ENCODE results near the gene SH3BGRL2.

The SH3BGRL2 gene

GRCh38 chr6:79699606-79700005, 68.5 kb downstream of the SH3BGRL2 start:
- no peak for DNase-seq (ENCODE audit: low read depth in 2 of 2)

- DNase-seq (ENCODE audit: low read depth in 2 of 2) = no peak
These were observed 71.6 kb downstream of the SH3BGRL2 start for GRCh38 chr6:79702691-79703090.

GRCh38 chr6:79704200-79704599, 73.1 kb downstream of the SH3BGRL2 start:
- no peak for DNase-seq (ENCODE audit: low read depth in 2 of 2)

GRCh38 chr6:79705456-79705995, 74.4 kb downstream of the SH3BGRL2 start:
- DNase-seq (ENCODE audit: low read depth in 2 of 2) = no peak

DNA sequence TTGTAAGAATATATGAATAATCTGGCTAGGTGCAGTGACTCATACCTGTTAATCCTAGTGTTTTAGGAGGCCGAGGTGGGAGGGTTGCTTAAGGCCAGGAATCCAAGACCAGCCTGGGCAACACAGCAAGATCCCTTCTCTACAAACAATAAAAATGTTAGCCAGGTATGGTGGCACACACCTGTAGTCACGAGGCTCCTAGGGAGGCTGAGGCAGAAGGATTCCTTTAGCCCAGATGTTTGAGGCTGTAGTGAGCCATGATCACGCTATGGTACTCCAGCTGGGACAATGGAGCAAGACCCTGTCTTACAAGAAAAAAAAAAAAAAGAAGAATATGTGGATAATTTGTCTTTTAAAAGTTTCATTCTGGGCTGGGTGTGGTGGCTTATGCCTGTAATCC, 75.4 kb downstream of the SH3BGRL2 start:
- no peak for DNase-seq (ENCODE audit: low read depth in 2 of 2)

GRCh38 chr6:79707621-79708020, 76.5 kb downstream of the SH3BGRL2 start:
- no peak for DNase-seq (ENCODE audit: low read depth in 2 of 2)

DNA sequence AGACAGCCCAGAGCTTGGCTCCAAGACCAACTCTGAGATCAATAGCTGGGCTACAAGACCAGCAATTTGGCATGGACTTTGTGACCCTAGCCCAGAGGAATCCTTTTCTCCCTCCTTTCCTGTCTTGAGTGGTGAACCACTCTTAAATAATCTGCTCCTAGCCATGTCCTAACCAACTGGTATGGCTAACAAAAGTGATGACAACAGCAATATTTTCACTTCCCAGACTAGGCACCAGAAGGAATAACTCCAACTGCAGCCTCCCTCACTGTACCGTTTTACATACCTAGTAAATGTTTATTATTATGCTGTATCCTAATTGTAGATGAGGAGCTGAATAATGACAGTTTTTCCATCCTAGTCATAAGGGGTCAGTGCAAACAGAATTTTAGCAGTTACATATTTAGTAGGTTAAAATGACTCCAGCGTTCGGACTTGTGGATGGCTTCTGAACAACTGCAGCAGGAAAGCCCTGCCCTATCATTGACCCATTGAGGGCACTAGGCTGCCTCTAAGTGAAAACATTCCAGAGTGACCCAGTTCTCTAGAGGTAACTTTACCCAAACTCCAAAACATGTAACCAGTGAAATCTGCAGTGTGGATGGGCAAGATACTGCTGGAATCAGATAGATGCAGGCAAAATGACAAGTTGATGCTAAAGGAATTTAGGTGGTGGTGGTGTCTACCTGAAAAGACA, 77.1 kb downstream of the SH3BGRL2 start:
- no peak for DNase-seq (ENCODE audit: low read depth in 2 of 2)

DNA sequence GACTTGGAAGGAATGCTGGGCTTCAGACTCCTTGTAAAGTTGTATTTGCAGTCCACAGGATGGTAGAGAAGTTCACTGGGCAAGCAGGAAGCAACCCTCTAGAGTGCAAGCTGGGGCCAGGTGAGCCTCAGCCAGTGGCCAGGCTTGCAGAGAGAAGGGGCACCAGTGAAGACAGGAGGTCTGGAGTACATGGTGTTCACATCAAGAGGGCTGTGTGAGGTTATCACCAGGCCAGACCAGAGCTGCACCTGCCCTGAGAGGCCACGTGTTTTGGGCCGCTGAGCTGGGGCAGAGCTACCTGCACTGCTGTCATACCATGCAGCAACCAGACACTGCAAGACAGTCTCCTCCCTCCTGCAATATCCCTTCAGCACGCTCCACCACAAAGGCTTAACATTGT, 79.0 kb downstream of the SH3BGRL2 start:
- no peak for DNase-seq (ENCODE audit: low read depth in 2 of 2)

GRCh38 chr6:79711167-79711566, 80.0 kb downstream of the SH3BGRL2 start:
- no peak for DNase-seq (ENCODE audit: low read depth in 2 of 2)

- no peak for DNase-seq (ENCODE audit: low read depth in 2 of 2)
These were observed 81.0 kb downstream of the SH3BGRL2 start for GRCh38 chr6:79712144-79712543.

- no peak for DNase-seq (ENCODE audit: low read depth in 2 of 2)
These were observed 81.5 kb downstream of the SH3BGRL2 start for GRCh38 chr6:79712616-79713135.

- peak in 1 of 2 experiments; percentile 19 for DNase-seq (ENCODE audit: low read depth in 2 of 2)
These were observed 82.7 kb downstream of the SH3BGRL2 start for GRCh38 chr6:79713701-79714322.

- no peak for DNase-seq (ENCODE audit: low read depth in 2 of 2)
These were observed 86.9 kb downstream of the SH3BGRL2 start for GRCh38 chr6:79717989-79718388.

DNA sequence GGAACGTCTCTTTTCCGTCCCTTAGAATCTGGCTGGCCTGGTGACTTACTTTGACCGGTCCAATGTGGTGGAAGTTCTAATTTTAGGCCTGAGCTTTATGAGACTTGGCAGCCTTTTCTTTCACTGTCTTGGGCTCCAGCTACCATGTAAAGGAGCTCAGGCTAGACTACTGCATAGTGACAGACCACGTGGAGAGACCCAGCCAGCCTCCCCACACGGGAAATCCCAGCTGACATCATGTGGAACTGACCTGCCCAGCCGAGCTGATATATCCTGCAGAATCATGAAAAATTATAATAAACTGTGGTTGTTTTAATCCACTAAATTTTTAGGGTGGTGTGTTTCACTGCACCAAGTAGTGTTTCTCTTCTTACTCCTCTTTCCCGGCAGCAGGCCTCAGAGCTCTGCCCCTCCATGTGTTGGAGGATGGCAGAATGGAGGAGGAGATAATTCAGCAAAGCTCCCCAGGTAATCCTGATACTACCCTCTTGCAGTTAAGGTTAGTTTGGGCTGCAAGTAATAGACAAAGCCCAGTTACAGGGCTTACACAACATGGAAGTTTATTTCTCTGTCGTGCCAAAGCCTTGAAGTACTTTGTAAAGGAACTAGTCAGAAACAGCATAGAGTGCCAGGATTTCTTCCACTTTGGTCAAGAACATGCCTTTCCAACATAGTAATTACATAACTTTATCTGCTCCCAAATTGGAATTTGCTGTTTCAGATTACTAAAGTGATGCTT, 87.5 kb downstream of the SH3BGRL2 start:
- no peak for DNase-seq (ENCODE audit: low read depth in 2 of 2)

- no peak for DNase-seq (ENCODE audit: low read depth in 2 of 2)
These were observed 88.3 kb downstream of the SH3BGRL2 start for GRCh38 chr6:79719248-79719960.

- no peak for DNase-seq (ENCODE audit: low read depth in 2 of 2)
These were observed 93.7 kb downstream of the SH3BGRL2 start for GRCh38 chr6:79724816-79725215.

- DNase-seq (ENCODE audit: low read depth in 2 of 2) = no peak
These were observed 100.3 kb downstream of the SH3BGRL2 start for GRCh38 chr6:79731471-79731870.

GRCh38 chr6:79733388-79733787, 102.3 kb downstream of the SH3BGRL2 start:
- no peak for DNase-seq (ENCODE audit: low read depth in 2 of 2)

DNA sequence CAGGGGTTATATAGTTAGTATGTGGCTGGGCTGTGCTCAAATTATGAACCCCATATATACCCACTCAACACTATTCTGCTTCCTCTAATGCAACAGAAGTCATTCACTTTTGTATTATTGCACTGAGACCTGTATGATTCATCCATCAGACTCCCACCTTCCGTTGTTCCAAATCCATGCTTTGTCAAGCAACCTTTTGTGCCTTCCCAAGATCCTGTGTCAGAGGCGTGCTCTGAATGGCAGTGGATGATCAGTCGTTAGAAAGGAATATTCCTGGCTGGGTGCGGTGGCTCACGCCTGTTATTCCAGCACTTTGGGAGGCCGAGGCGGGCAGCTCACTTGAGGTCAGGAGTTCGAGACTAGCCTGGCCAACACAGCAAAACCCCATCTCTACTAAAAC, 103.2 kb downstream of the SH3BGRL2 start:
- DNase-seq (ENCODE audit: low read depth in 2 of 2) = no peak

GRCh38 chr6:79735183-79735582, 104.1 kb downstream of the SH3BGRL2 start:
- DNase-seq (ENCODE audit: low read depth in 2 of 2) = no peak

DNA sequence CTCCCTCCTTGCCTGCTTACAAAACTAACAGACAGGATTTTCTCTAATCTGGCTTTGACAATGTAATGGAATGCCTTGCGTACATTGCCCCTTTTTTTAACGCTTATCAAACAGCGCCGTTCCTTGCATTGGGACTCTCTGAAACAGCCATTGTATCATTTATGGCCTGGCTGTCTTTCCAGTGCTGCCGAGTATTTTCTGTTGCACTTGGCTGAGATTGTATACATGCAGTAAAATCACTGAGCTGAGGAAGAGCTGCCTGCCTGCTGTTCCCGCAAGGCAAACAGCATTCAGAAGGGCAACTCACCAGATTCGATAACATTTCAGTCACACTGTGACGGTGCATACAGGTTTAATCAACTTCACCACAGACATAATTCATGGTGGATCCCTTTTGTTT, 106.0 kb downstream of the SH3BGRL2 start:
- DNase-seq (ENCODE audit: low read depth in 2 of 2) = no peak

DNA sequence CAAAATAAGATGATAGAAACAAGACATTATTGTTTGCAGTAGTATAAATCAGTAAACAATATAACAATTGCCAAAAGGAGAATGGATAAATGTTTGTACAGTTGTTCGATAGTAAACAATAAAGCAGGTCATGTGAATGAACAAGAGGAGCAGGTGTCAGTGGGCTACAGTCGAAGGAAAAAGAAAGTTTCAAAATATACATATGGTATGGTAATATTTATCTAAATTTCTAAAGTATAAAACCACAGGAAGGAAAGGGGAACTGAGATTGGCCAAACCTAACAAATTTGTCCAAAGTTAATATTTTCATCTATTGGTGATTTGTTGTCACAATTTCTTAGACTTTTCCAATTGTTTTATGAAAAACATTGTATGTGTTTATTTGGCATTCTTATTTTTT, 110.9 kb downstream of the SH3BGRL2 start:
- DNase-seq (ENCODE audit: low read depth in 2 of 2) = no peak
